GDM1 (cell line): ENCODE data around the gene CTAG1B.
"Not testable (repeated sequence)": the region's sequence is repeated elsewhere in the genome, so short reads cannot be mapped to it uniquely, and the experiment has no call there.

Experiments
- DNase-seq: peaks from one replicate; lab custom pipeline; 2025; lab: John Stamatoyannopoulos, UW

The CTAG1B gene

GRCh38 chrX:154619182-154619581 lies at the start of gene CTAG1B:
CTAG1B (minus strand) TSS chrX:154619282; CDS start chrX:154619218, 64 bp downstream.
- DNase-seq: not testable (repeated sequence)

GRCh38 chrX:154661899-154662298 lies 42.8 kb upstream of the CTAG1B start:
- no peak for DNase-seq

DNA sequence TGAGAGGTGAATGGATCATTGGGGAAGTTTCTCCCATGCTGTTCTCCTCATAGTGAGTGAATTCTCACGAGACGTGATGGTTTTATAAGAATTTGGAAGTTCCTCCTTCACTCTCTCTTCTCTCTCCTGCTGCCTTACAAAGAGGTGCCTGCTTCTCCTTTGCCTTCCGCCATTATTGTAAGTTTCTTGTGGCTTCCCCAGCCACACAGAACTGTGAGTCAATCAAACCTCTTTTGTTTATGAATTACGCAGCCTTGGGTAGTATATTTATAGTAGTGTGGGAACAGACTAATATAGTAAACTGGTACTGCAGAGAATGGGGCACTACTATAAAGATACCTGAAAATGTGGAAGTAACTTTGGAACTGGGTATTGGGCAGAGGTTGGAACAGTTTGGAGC lies 42.1 kb upstream of the CTAG1B start:
- DNase-seq: no peak

DNA sequence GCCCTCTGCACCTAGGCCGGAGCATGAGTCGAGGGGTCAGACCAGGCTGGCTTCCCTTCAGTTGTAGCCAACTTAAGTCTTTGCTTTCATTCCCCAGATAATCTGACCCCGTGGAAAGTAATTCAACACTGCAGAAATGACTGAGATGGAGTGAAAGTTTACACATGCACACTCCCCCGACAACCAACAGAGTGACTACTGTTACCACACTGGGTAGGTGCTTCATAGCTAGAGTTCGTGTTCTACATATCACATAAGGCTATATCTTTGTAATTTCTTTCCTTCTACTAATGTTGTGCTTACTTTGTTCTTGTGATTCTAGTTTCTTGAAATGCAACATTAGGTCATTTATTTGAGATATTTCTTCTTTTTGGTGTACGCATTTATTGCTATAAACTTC lies 41.5 kb upstream of the CTAG1B start:
- DNase-seq: no peak

DNA sequence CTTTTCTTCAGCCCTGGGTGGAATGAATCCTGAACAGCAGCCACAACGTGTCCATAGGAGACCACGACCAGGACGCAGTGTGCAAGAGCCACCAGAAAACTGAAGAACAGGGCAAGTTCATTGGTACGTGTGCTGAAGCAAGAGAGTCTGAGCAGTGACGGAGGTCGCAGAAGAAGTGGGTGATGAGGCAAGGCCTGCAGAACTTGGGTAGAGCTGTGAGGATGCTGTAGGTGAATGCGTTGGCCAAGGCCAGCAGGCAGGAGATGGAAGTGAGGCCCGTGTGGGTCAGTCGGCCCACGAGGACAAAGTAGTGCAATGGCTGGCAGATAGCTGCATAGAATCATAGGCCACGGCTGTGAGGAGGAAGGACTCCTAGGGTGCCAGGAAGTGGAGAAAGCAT lies 39.9 kb upstream of the CTAG1B start:
- DNase-seq: no peak

DNA sequence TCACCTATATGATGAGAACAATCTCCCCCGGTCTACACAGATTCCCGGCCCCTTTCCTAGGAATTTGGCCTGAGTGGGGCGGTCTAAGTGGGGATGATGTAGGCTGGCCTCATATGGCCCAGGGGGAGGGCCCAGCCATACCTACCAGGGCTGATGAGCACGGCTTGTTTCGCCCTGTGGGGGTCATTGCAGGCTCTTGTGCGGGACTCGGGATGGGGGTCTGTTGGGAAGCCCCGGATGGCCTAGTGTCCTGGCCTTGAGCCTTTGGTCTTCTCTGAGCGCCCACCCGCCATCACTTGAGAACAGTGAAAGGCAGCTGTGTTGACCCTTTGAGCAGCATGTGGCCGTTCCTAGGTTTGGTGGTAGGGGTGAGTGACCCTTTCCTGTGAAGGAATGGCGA lies 39.1 kb upstream of the CTAG1B start:
- no peak for DNase-seq

DNA sequence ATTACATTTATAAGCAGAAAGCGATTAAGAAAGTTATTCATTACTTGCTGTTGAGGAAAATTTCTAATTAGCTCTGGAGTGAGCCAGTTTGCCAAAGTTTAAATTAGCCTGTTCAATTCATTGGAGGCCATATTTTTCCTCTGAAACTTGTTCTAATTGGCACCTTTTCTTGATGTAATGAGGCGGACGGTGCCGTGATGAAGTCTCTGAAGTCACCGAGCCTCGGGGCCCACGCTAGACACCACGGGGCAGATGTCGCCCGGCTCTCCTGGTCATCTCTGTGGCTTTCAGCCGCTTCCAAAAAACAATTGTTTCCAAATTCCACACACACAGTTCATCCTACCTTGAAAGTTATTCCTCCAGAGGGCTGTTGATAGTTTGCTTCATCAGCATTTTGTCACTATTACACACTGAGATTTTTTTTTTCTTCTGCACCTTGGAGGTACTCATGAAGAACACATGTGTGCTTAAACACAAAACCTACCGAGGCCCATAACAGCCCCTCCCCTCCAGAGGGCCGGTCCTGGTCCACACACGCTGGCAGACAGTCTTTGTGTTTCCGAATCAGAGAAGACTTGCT lies 38.2 kb upstream of the CTAG1B start:
- DNase-seq: no peak

GRCh38 chrX:154655786-154656185 lies 36.7 kb upstream of the CTAG1B start:
- DNase-seq: no peak

DNA sequence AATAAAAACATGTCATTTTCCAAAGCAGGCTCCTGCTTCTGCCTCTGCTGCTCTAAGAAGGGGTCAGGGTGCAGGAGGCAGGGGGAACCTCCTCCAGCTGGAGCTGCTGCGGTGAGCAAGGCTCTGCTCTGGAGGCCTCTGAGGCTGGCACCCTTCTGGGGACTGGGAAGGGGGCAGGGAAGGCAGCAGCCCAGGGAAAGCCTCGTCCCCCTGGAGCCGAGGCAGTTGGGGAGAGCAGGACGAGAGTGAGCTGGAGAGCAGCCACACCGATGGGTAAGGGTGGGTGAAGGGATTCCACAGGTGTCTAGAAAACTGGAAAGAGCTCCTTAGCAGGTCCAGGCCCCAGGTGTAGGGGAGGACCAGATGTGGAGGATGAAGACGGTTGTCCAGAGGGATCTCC lies 36.3 kb upstream of the CTAG1B start:
- no peak for DNase-seq

GRCh38 chrX:154654925-154655324 lies 35.8 kb upstream of the CTAG1B start:
- no peak for DNase-seq

DNA sequence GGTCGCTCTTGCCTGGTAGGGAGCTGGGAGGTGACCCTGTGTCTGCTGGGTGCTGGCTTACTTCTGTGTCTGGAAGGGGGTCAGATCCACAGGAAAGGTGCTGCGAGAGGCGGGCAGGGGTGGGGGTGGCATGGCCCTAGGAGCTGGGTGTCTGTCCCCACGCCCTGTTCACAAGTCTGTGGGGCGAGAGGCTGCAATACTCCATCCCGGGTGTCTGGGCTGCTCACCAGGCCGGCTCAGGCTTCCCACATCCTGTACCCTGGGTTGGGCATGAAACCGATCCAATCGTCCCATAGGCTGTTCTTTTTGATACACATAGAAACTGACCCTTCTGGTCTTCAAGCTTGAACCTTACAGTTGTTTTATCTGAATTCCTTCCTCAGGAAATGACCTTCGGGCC lies 35.3 kb upstream of the CTAG1B start:
- DNase-seq: no peak

DNA sequence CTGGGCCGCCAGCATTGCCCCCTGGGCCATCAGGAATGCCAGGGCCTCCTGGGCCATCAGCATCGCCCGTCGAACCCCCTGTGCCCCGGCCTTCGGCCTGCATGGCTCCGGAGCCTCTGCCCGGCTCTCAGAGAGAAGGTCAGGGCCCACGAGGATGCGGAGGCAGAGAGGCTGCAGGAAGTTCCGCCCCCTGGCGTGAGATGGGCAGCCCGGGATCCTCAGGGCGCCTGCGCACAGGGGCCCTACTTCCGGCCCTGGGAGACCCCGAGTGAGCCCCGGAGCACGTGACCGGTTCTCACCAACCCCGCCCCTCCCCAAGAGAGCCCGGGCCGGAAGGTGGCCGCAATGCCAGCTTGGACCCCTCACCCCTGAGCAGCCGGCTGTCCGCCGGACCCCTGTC lies 34.3 kb upstream of the CTAG1B start, which contains the start of gene CTAG2:
TSS of gene CTAG2 (minus strand) at position 167 of the 400 bp plus-strand sequence. CDS start at position 103, 64 bp downstream.
- not testable (repeated sequence) for DNase-seq

DNA sequence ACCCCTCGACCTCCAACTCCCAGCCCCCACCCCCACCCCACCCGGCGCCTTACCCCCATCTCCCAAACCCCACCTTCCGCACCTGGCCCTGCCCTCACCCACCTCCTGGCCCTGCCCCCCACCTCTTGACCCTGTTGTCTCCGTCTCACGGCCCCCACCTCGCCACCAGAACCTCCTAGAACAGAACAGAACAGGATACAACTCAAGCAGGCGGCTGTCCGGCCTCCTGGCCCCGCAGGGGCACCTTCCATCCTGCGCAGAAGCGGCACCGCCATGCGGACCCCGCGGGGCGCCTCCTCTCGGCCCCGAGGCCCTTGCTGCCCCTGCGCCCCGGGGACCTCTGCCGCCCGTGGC lies 33.9 kb upstream of the CTAG1B start:
- DNase-seq: no peak

GRCh38 chrX:154652311-154653047 lies 33.4 kb upstream of the CTAG1B start:
- DNase-seq: no peak

GRCh38 chrX:154650221-154650510 lies 31.1 kb upstream of the CTAG1B start:
- DNase-seq: no peak

- DNase-seq: no peak
These were observed 30.6 kb upstream of the CTAG1B start for GRCh38 chrX:154649503-154650220.

DNA sequence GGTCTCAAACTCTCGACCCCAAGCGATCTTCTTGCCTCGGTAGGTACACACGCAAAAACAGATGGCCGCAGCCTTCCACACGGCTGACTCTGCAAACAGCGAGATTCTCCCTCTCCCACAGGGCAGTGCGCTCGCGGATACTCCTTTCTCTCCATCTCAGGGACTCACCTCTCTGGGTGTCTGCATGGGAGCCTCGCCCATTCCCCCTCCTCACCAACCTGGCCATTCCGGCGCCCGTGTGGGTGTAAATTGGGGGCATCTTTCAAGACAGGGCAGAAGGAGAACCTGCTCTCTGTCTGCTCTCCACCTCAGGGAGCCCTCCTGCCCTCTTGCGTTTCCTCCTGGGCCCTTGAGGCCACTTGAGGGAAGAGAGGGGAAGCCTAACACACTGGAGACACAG lies 29.8 kb upstream of the CTAG1B start:
- no peak for DNase-seq

DNA sequence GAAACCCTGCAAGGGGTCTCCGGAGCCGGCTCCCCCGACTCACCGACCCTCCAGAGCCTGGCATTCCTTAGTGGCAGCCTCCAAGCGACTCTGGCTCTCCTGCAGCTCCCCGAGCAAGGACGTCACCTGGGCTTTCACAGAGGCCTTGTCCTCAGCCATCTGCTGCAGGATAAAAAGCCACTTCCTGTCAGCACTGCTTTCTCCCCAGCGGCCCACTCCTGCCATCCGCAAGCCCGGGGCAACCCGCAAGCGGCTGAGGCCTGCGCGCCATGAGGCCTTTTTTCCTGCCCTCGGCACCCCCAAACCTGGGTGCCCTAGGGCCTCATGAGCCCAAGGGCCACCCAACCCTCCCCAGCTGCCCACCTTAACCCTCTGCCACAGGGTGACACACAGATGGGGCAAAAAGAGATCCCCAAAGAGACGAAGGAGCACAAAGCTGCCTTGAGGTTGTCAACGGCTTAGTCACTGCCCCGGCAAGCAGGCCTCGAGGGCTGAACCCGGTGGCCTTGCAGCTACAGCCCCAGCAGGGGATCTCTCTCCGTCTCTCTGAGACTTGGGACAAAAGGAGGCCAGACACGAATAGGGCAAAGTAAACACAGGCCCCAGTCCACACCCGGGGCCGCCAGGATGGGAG lies 26.8 kb upstream of the CTAG1B start:
- not testable (repeated sequence) for DNase-seq

GRCh38 chrX:154643708-154644107 lies 24.6 kb upstream of the CTAG1B start:
- not testable (repeated sequence) for DNase-seq

GRCh38 chrX:154641740-154642139 lies 22.7 kb upstream of the CTAG1B start:
- DNase-seq: not testable (repeated sequence)

DNA sequence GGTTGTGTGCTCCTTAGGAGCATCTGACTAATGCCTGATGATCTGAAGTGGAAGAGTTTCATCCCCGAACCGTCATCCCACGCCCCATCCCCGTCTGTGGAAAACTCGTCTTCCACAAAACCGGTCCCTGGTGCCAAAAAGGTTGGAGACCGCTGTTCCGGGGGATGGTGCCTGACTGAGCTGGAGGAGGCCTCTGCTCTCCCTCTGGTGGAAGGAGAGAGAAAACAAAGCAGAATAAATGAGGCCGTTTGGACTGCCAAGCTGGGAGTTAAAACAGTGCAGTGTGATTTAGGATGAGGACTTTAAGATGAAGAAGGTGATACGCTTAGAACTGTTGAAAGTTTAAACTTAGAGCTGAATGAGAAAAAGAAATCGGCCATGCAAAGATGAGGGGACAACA lies 14.6 kb upstream of the CTAG1B start:
- not testable (repeated sequence) for DNase-seq

- not testable (repeated sequence) for DNase-seq
These were observed 11.9 kb upstream of the CTAG1B start for GRCh38 chrX:154630949-154631348.

- not testable (repeated sequence) for DNase-seq
These were observed 9.9 kb upstream of the CTAG1B start for GRCh38 chrX:154628960-154629359.
